DMS 273 treated with DMSO at 0.1 percent for 48 hours (cell line): ENCODE results near the gene PTPN4.

Experiments used
- DNase-seq: peaks from one replicate; lab custom pipeline; 2025; lab: John Stamatoyannopoulos, UW

Gene PTPN4

GRCh38 chr2:119857742-119858141 is 98.0 kb downstream of the PTPN4 start:
- DNase-seq, result no peak

- DNase-seq, result no peak
These were observed 99.8 kb downstream of the PTPN4 start for GRCh38 chr2:119859528-119859927.

GRCh38 chr2:119860924-119861323 is 101.2 kb downstream of the PTPN4 start:
- DNase-seq, result no peak

- DNase-seq, result no peak
These were observed 102.6 kb downstream of the PTPN4 start for GRCh38 chr2:119862127-119862889.

GRCh38 chr2:119864318-119864717 is 104.6 kb downstream of the PTPN4 start:
- DNase-seq, result no peak

GRCh38 chr2:119871725-119872124 is 112.0 kb downstream of the PTPN4 start:
- no peak for DNase-seq

GRCh38 chr2:119873350-119874315 is 113.9 kb downstream of the PTPN4 start:
- DNase-seq, result no peak

- DNase-seq, result no peak
These were observed 119.8 kb downstream of the PTPN4 start for GRCh38 chr2:119879502-119879901.

GRCh38 chr2:119888680-119889079 is 129.0 kb downstream of the PTPN4 start:
- no peak for DNase-seq

GRCh38 chr2:119897736-119898395 is 138.1 kb downstream of the PTPN4 start:
- no peak for DNase-seq

GRCh38 chr2:119901013-119901412 is 141.3 kb downstream of the PTPN4 start:
- no peak for DNase-seq

- no peak for DNase-seq
These were observed 150.8 kb downstream of the PTPN4 start for GRCh38 chr2:119910566-119910965.

- DNase-seq, result no peak
These were observed 154.5 kb downstream of the PTPN4 start for GRCh38 chr2:119914266-119914665.

GRCh38 chr2:119921825-119922224 is 162.1 kb downstream of the PTPN4 start:
- DNase-seq, result no peak

GRCh38 chr2:119922699-119923098 is 163.0 kb downstream of the PTPN4 start:
- no peak for DNase-seq

- no peak for DNase-seq
These were observed 169.8 kb downstream of the PTPN4 start for GRCh38 chr2:119929537-119929936.

GRCh38 chr2:119932809-119933208 is 173.1 kb downstream of the PTPN4 start:
- no peak for DNase-seq

- no peak for DNase-seq
These were observed 174.6 kb downstream of the PTPN4 start for GRCh38 chr2:119934319-119934718.

- DNase-seq, result no peak
These were observed 178.0 kb downstream of the PTPN4 start for GRCh38 chr2:119937680-119938079.

GRCh38 chr2:119939915-119940314 is 180.2 kb downstream of the PTPN4 start:
- DNase-seq, result no peak

- DNase-seq, result no peak
These were observed 181.1 kb downstream of the PTPN4 start for GRCh38 chr2:119940856-119941255.

- no peak for DNase-seq
These were observed 181.7 kb downstream of the PTPN4 start for GRCh38 chr2:119941388-119941787.
